IMR-90 (cell line): ENCODE data around the gene JMY. TPM values are rescaled to one million over a fixed set of nuclear protein-coding genes. Genes with fewer than 3 reads are reported as not detected.

Experiments
- ATAC-seq: fragments of 200-7000 bp; cut with Tn5 transposase; 2 replicates; pipeline ENCODE4 v1.9.1; 2020; ENCODE audit warnings: low read depth, mild to moderate bottlenecking, moderate library complexity
- BruUV-seq: library from RNA; stranded (reverse); fragments of 400-500 nt; replicated peaks from 2 replicates; lab custom pipeline; 2021; lab: Mats Ljungman, UMichigan
- CTCF ChIA-PET: fragments of 300-600 bp; formaldehyde crosslinking; extraction: SDS; loops from one replicate; lab custom pipeline; 2021; ENCODE audit warnings: antibody characterized with exemption; lab: Yijun Ruan, JAX
- POLR2A ChIA-PET: fragments of 300-600 bp; sonication (Branson Sonifier 250); formaldehyde crosslinking; loops from one replicate; lab custom pipeline; 2022; ENCODE audit warnings: antibody characterized with exemption; ENCODE audit not compliant: unreplicated experiment; lab: Charles Lee
- DNase-seq: peaks from one replicate; pipeline ENCODE4 v3.0.0; 2013
- H2AFZ ChIP-seq: replicated peaks from 2 replicates; pipeline ENCODE3; 2013; ENCODE audit warnings: low read length, mild to moderate bottlenecking; ENCODE audit not compliant: poor library complexity
- H2AK5ac ChIP-seq: 2 replicates; pipeline ENCODE4 v1.6.1; 2013; ENCODE audit warnings: low read depth, low read length, inconsistent platforms
- H2AK9ac ChIP-seq: replicated peaks from 2 replicates; pipeline ENCODE3; 2013; ENCODE audit warnings: mild to moderate bottlenecking, low read depth, low read length, moderate library complexity; ENCODE audit not compliant: poor library complexity
- H2BK120ac ChIP-seq: 2 replicates; pipeline ENCODE4 v1.6.1; 2013; ENCODE audit warnings: low read depth, low read length, inconsistent platforms
- H2BK15ac ChIP-seq: 3 replicates; pipeline ENCODE4 v1.6.1; 2013; ENCODE audit warnings: low read depth, low read length, inconsistent platforms
- H2BK20ac ChIP-seq: 2 replicates; pipeline ENCODE4 v1.6.1; 2013; ENCODE audit warnings: low read depth, mild to moderate bottlenecking, inconsistent platforms, low read length, moderate library complexity
- H2BK5ac ChIP-seq: 2 replicates; pipeline ENCODE4 v1.6.1; 2013; ENCODE audit warnings: mild to moderate bottlenecking, low read depth, low read length, inconsistent platforms; ENCODE audit not compliant: poor library complexity, severe bottlenecking
- H3K14ac ChIP-seq: replicated peaks from 2 replicates; pipeline ENCODE4 v1.6.1; 2013; ENCODE audit warnings: low read depth, low read length, inconsistent platforms
- H3K18ac ChIP-seq: 2 replicates; pipeline ENCODE4 v1.6.1; 2013; ENCODE audit warnings: low read depth, low read length, control low read depth
- H3K23ac ChIP-seq: 2 replicates; pipeline ENCODE4 v1.6.1; 2013; ENCODE audit warnings: low read depth, low read length, inconsistent platforms
- H3K27ac ChIP-seq: 2 replicates; pipeline ENCODE4 v1.5.1; 2013; ENCODE audit warnings: mild to moderate bottlenecking, control low read depth, low read length; ENCODE audit not compliant: insufficient read depth
- H3K27me3 ChIP-seq: 2 replicates; pipeline ENCODE4 v1.6.1; 2013; ENCODE audit warnings: low read length; ENCODE audit not compliant: control insufficient read depth, insufficient read depth
- H3K36me3 ChIP-seq: 2 replicates; pipeline ENCODE4 v1.6.1; 2013; ENCODE audit warnings: low read length, mixed read lengths; ENCODE audit not compliant: control insufficient read depth, insufficient read depth
- H3K4ac ChIP-seq: 2 replicates; pipeline ENCODE4 v1.6.1; 2013; ENCODE audit warnings: low read depth, low read length, inconsistent platforms
- H3K4me1 ChIP-seq: 2 replicates; pipeline ENCODE4 v1.6.1; 2013; ENCODE audit warnings: low read length, mixed read lengths; ENCODE audit not compliant: control insufficient read depth, insufficient read depth
- H3K4me2 ChIP-seq: 2 replicates; pipeline ENCODE4 v1.6.1; 2013; ENCODE audit warnings: low read depth, mild to moderate bottlenecking, control low read depth, low read length, moderate library complexity
- H3K4me3 ChIP-seq: 2 replicates; pipeline ENCODE4 v1.5.1; 2013; ENCODE audit warnings: low read depth, mild to moderate bottlenecking, control low read depth, low read length, moderate library complexity; ENCODE audit not compliant: insufficient read depth
- H3K56ac ChIP-seq: 2 replicates; pipeline ENCODE4 v1.6.1; 2013; ENCODE audit warnings: low read length, inconsistent platforms; ENCODE audit not compliant: insufficient read depth; ENCODE audit errors: extremely low read depth
- H3K79me1 ChIP-seq, 2 experiments: 2 replicates each; pipeline ENCODE4 v1.6.1; 2013; ENCODE audit warnings: low read length in 2 of 2, inconsistent platforms in 1 of 2, low read depth in 1 of 2
- H3K9ac ChIP-seq: 2 replicates; pipeline ENCODE4 v1.6.1; 2013; ENCODE audit warnings: low read depth, low read length, control low read depth
- H3K9me1 ChIP-seq: 2 replicates; pipeline ENCODE4 v1.6.1; 2013; ENCODE audit warnings: low read length, inconsistent platforms; ENCODE audit not compliant: insufficient read depth
- H3K9me3 ChIP-seq: 2 replicates; pipeline ENCODE4 v1.6.1; 2013; ENCODE audit warnings: low read length; ENCODE audit not compliant: control insufficient read depth, insufficient read depth
- H4K20me1 ChIP-seq: 2 replicates; pipeline ENCODE4 v1.6.1; 2013; ENCODE audit warnings: low read length, inconsistent platforms; ENCODE audit not compliant: insufficient read depth
- H4K5ac ChIP-seq: 2 replicates; pipeline ENCODE4 v1.6.1; 2013; ENCODE audit warnings: mild to moderate bottlenecking, low read depth, low read length, control low read depth
- H4K8ac ChIP-seq, 2 experiments: 2 replicates each; pipeline ENCODE4 v1.6.1; 2013; ENCODE audit warnings: low read depth in 2 of 2, low read length in 2 of 2, control low read depth in 1 of 2, inconsistent platforms in 1 of 2
- H4K91ac ChIP-seq: 2 replicates; pipeline ENCODE4 v1.6.1; 2013; ENCODE audit warnings: low read depth, low read length, inconsistent platforms; ENCODE audit not compliant: insufficient read depth
- BHLHE40 ChIP-seq: fragments of 150-350 bp; IDR thresholded peaks from 2 replicates; pipeline ENCODE4 v1.6.1; 2016; ENCODE audit warnings: mild to moderate bottlenecking, low read depth, low read length
- CEBPB ChIP-seq: IDR thresholded peaks from 2 replicates; pipeline ENCODE4 v1.6.1; 2012; ENCODE audit warnings: low read depth, low read length, improper control_type of control experiment
- CHD1 ChIP-seq: IDR thresholded peaks from 2 replicates; pipeline ENCODE4 v1.6.1; 2012; ENCODE audit warnings: low read depth, low read length, improper control_type of control experiment
- CTCF ChIP-seq: conservative IDR thresholded peaks from 2 replicates; pipeline ENCODE4 v1.5.1; 2012; ENCODE audit warnings: mild to moderate bottlenecking, low read depth, low read length, improper control_type of control experiment
- ELK1 ChIP-seq: fragments of 150-350 bp; IDR thresholded peaks from 2 replicates; pipeline ENCODE4 v1.6.1; 2016; ENCODE audit warnings: low read depth, mild to moderate bottlenecking, low read length, moderate library complexity, borderline replicate concordance
- FOS ChIP-seq: fragments of 150-350 bp; IDR thresholded peaks from 2 replicates; pipeline ENCODE4 v1.6.1; 2016; ENCODE audit warnings: low read depth, low read length
- MAFK ChIP-seq: IDR thresholded peaks from 2 replicates; pipeline ENCODE4 v1.6.1; 2012; ENCODE audit warnings: low read depth, low read length, improper control_type of control experiment
- MAZ ChIP-seq: IDR thresholded peaks from 2 replicates; pipeline ENCODE4 v1.6.1; 2012; ENCODE audit warnings: low read depth, mild to moderate bottlenecking, low read length, improper control_type of control experiment, moderate library complexity, borderline replicate concordance
- MXI1 ChIP-seq: IDR thresholded peaks from 2 replicates; pipeline ENCODE4 v1.6.1; 2012; ENCODE audit warnings: low read depth, mild to moderate bottlenecking, low read length, moderate library complexity, borderline replicate concordance
- NFE2L2 ChIP-seq: fragments of 150-350 bp; IDR thresholded peaks from 2 replicates; pipeline ENCODE4 v1.6.1; 2016; ENCODE audit warnings: low read depth, mild to moderate bottlenecking, low read length
- POLR2A ChIP-seq: IDR thresholded peaks from 2 replicates; pipeline ENCODE4 v1.6.1; 2012; ENCODE audit warnings: mild to moderate bottlenecking, low read depth, low read length
- RAD21 ChIP-seq: IDR thresholded peaks from 2 replicates; pipeline ENCODE4 v1.6.1; 2012; ENCODE audit warnings: low read length, improper control_type of control experiment
- RCOR1 ChIP-seq: IDR thresholded peaks from 2 replicates; pipeline ENCODE4 v1.6.1; 2012; ENCODE audit warnings: mild to moderate bottlenecking, low read length, improper control_type of control experiment; ENCODE audit not compliant: insufficient replicate concordance
- RFX5 ChIP-seq: IDR thresholded peaks from 2 replicates; pipeline ENCODE4 v1.8.0; 2012; ENCODE audit warnings: low read depth, mild to moderate bottlenecking, low read length, moderate library complexity
- SMC3 ChIP-seq: fragments of 150-350 bp; IDR thresholded peaks from 2 replicates; pipeline ENCODE4 v1.6.1; 2016; ENCODE audit warnings: low read depth, mild to moderate bottlenecking, antibody characterized with exemption, low read length, moderate library complexity
- USF2 ChIP-seq: fragments of 150-350 bp; IDR thresholded peaks from 2 replicates; pipeline ENCODE4 v1.6.1; 2017; ENCODE audit warnings: mild to moderate bottlenecking, antibody characterized with exemption, low read length, low read depth
- WGBS, 2 experiments: methylation state at CpG; one replicate each; pipeline versions ENCODE4 v1.1.5 to v1.1.7; 2013; ENCODE audit warnings: missing lambda C conversion rate in 2 of 2; ENCODE audit not compliant: insufficient read length in 1 of 2; ENCODE audit errors: extremely low coverage in 2 of 2; 5-methylcytosine and 5-hydroxymethylcytosine counted together
- dilution Hi-C: fragments of 300-500 bp; cut with HindIII; formaldehyde crosslinking; loops from one replicate; pipeline ENCODE4 v1.14.3; 2018; ENCODE audit warnings: low sequenced_read_pairs; ENCODE audit not compliant: unreplicated experiment
- in situ Hi-C: fragments of 300-500 bp; cut with MboI; formaldehyde crosslinking; loops from 3 replicates; pipeline ENCODE4 v1.14.3; 2019; ENCODE audit warnings: low sequenced_read_pairs, inconsistent platforms, mixed read lengths
- intact Hi-C: fragments of 100-400 bp; cut with micrococcal nuclease; formaldehyde crosslinking; loops from 2 replicates; pipeline ENCODE4 v1.10.0; 2022
- polyA plus RNA-seq, 3 experiments: library from polyadenylated mRNA; depleted of rRNA; stranded (reverse); fragments of >200 nt; gene quantifications; 2 replicates each; pipeline ENCODE4 v1.2.3, GENCODE V29; 2012; ENCODE audit warnings: low replicate concordance in 1 of 3
- total RNA-seq: library from RNA; depleted of rRNA; stranded (reverse); fragments of >200 nt; gene quantifications from 2 replicates; pipeline ENCODE4 v1.2.3, GENCODE V29; 2012

JMY gene
- total and polyA plus RNA-seq, 2 of the 4 experiments (the other 2 are of a cell fraction): 1.7 to 3.2 TPM

GRCh38 chr5:79227484-79228025 lies 8.4 kb upstream of the JMY start:
- no TSS peak for BruUV-seq
- H2AK5ac ChIP-seq: no peak overlapping the region
- no peak overlapping the region for H3K14ac ChIP-seq
- in situ Hi-C loops (no loop called here), intact Hi-C loops (no loop called here), dilution Hi-C loops (no loop called here)
- TF ChIP-seq NFE2L2 (no peak), CTCF (no peak), MAZ (no peak), MAFK (no peak), RCOR1 (no peak), RFX5 (no peak), ELK1 (no peak), USF2 (no peak), FOS (no peak), CEBPB (no peak), MXI1 (no peak), POLR2A (no peak), BHLHE40 (no peak), CHD1 (no peak), SMC3 (no peak), RAD21 (no peak)
- POLR2A ChIA-PET: no interaction called here
- H3K4me1 ChIP-seq: peaks cover 2% of the 10 kb centered on the region
- no peak overlapping the region for H3K9ac ChIP-seq
- no peak overlapping the region for H2BK20ac ChIP-seq
- no peak overlapping the region for H3K23ac ChIP-seq
- no peak overlapping the region for H3K18ac ChIP-seq
- no peak overlapping the region for H4K5ac ChIP-seq
- no peak overlapping the region for H4K91ac ChIP-seq
- H3K56ac ChIP-seq: no peak overlapping the region
- no CpG with 5 or more reads among the region's 4 CpGs for WGBS, 2 experiments
- no peak for ATAC-seq
- no peak overlapping the region for H2BK120ac ChIP-seq
- H3K4ac ChIP-seq: no peak overlapping the region
- no peak overlapping the region for H4K8ac ChIP-seq
- no peak overlapping the region for H2AFZ ChIP-seq
- CTCF ChIA-PET: no interaction called here
- H2BK5ac ChIP-seq: no peak overlapping the region
- no peaks in the 10 kb centered on the region for H3K9me1 ChIP-seq
- H3K27ac ChIP-seq: no peak overlapping the region
- no peak overlapping the region for H2BK15ac ChIP-seq
- no peaks in the 10 kb centered on the region for H3K36me3 ChIP-seq
- H2AK9ac ChIP-seq: no peak overlapping the region
- H3K4me3 ChIP-seq: no peak overlapping the region
- H3K4me2 ChIP-seq: no peak overlapping the region
- no peaks in the 10 kb centered on the region for H3K79me1 ChIP-seq
- no peaks in the 10 kb centered on the region for H3K27me3 ChIP-seq
- no peaks in the 10 kb centered on the region for H3K9me3 ChIP-seq
- no peak for DNase-seq
- H4K20me1 ChIP-seq: no peaks in the 10 kb centered on the region
